H1 (cell line): ENCODE measurements around the gene RPS6KA2.

ENCODE experiments used
- CHD2 ChIP-seq: IDR thresholded peaks from 2 replicates; pipeline ENCODE4 v1.6.1; 2012; ENCODE audit warnings: low read length, improper control_type of control experiment
- EGR1 ChIP-seq: IDR thresholded peaks from 2 replicates; pipeline ENCODE4 v1.6.1; 2011; ENCODE audit warnings: low read depth, low read length, borderline replicate concordance
- EP300 ChIP-seq, 2 experiments: IDR thresholded peaks; 1 replicate in 1 of 2; 2 replicates in 1 of 2; pipeline ENCODE4 v1.6.1; 2011 to 2012; ENCODE audit warnings: low read depth in 2 of 2, low read length in 2 of 2, mild to moderate bottlenecking in 2 of 2, borderline replicate concordance in 1 of 2, inconsistent platforms in 1 of 2, moderate library complexity in 1 of 2
- HDAC6 ChIP-seq: IDR thresholded peaks from one replicate; pipeline ENCODE4 v1.7.1; 2012; ENCODE audit warnings: low read depth, mild to moderate bottlenecking, inconsistent platforms, low read length, moderate library complexity
- MAX ChIP-seq: IDR thresholded peaks from 2 replicates; pipeline ENCODE4 v1.6.1; 2012; ENCODE audit warnings: inconsistent platforms
- POLR2A ChIP-seq, 2 experiments: IDR thresholded peaks; 1 replicate in 1 of 2; 2 replicates in 1 of 2; pipeline ENCODE4 v1.6.1; 2011; ENCODE audit warnings: low read depth in 2 of 2, low read length in 2 of 2, mild to moderate bottlenecking in 2 of 2; ENCODE audit errors: control extremely low read depth in 1 of 2
- RAD21 ChIP-seq, 2 experiments: IDR thresholded peaks in 1 of 2; conservative IDR thresholded peaks in 1 of 2; 2 replicates each; pipeline ENCODE4 v1.6.1; 2011; ENCODE audit warnings: low read depth in 2 of 2, low read length in 2 of 2, improper control_type of control experiment in 1 of 2, inconsistent platforms in 1 of 2, mild to moderate bottlenecking in 1 of 2, moderate library complexity in 1 of 2
- RXRA ChIP-seq: IDR thresholded peaks from 2 replicates; pipeline ENCODE4 v1.6.1; 2011; ENCODE audit warnings: low read depth, mild to moderate bottlenecking, low read length, moderate library complexity; ENCODE audit not compliant: insufficient read depth
- SRF ChIP-seq: IDR thresholded peaks from 2 replicates; pipeline ENCODE4 v1.6.1; 2011; ENCODE audit warnings: mild to moderate bottlenecking, low read depth, low read length, moderate library complexity
- USF2 ChIP-seq: IDR thresholded peaks from 2 replicates; pipeline ENCODE4 v1.6.1; 2011; ENCODE audit warnings: low read length, improper control_type of control experiment
- YY1 ChIP-seq: IDR thresholded peaks from 2 replicates; pipeline ENCODE4 v1.6.1; 2011; ENCODE audit warnings: low read depth, mild to moderate bottlenecking, low read length
- TF ChIP-seq, protein P1 (sequence below), 3 experiments: IDR thresholded peaks; 1 replicate in 2 of 3; 2 replicates in 1 of 3; pipeline versions ENCODE4 v1.5.1 to v1.6.1; 2011; ENCODE audit warnings: low read length in 3 of 3, mild to moderate bottlenecking in 3 of 3, inconsistent platforms in 2 of 3, low read depth in 1 of 3, moderate library complexity in 1 of 3; ENCODE audit not compliant: insufficient read depth in 1 of 3; ENCODE audit errors: control extremely low read depth in 1 of 3

DNA sequence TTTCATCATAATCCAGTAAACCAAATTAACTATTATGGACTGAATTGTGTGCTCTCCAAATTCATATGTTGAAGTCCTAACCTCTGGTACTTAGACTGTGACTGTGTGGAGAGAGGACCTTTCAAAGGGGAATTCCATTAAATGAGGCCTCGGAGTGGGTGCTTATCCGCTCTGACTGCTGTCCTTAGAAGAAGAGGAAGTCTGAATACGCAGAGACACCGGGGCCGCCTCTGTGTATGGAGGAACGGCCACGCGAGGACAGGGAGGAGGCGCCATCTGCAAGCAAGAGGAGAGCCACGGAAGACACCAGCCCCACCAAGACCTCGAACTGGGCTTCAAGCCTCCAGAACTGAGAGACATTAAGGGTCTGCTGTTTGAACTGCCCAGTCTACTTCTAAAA lies 35.6 kb upstream of the RPS6KA2 start:
- TF ChIP-seq, protein P1, sequence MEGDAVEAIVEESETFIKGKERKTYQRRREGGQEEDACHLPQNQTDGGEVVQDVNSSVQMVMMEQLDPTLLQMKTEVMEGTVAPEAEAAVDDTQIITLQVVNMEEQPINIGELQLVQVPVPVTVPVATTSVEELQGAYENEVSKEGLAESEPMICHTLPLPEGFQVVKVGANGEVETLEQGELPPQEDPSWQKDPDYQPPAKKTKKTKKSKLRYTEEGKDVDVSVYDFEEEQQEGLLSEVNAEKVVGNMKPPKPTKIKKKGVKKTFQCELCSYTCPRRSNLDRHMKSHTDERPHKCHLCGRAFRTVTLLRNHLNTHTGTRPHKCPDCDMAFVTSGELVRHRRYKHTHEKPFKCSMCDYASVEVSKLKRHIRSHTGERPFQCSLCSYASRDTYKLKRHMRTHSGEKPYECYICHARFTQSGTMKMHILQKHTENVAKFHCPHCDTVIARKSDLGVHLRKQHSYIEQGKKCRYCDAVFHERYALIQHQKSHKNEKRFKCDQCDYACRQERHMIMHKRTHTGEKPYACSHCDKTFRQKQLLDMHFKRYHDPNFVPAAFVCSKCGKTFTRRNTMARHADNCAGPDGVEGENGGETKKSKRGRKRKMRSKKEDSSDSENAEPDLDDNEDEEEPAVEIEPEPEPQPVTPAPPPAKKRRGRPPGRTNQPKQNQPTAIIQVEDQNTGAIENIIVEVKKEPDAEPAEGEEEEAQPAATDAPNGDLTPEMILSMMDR (IDR thresholded peaks at IDR 0.05; ENCODE audit: control extremely low read depth in 1 of 3, insufficient read depth in 1 of 3, low read depth in 1 of 3, low read length in 3 of 3), result no peak
- no peak for TF ChIP-seq EGR1
- TF ChIP-seq YY1, result no peak
- no peak for TF ChIP-seq CHD2
- no peak for TF ChIP-seq SRF
- no peak for TF ChIP-seq USF2
- no peak for TF ChIP-seq MAX
- TF ChIP-seq EP300 (IDR thresholded peaks at IDR 0.05; ENCODE audit: borderline replicate concordance in 1 of 2, low read depth in 2 of 2, low read length in 2 of 2), result no peak
- no peak for TF ChIP-seq HDAC6
- TF ChIP-seq POLR2A (IDR thresholded peaks at IDR 0.05; ENCODE audit: control extremely low read depth in 1 of 2, low read depth in 2 of 2, low read length in 2 of 2), result no peak
- TF ChIP-seq RXRA, result no peak
- TF ChIP-seq RAD21 (IDR thresholded peaks at IDR 0.05 in 1 of 2, conservative IDR thresholded peaks at IDR 0.05 in 1 of 2; ENCODE audit: low read depth in 2 of 2, low read length in 2 of 2), result peak in 1 of 2 experiments; percentile 17; a peak in 1 of 4 replicates
